Measurements from ENCODE around the gene SLC4A4. TPM values are rescaled to one million over a fixed set of nuclear protein-coding genes. Genes with fewer than 3 reads are reported as not detected.

The SLC4A4 gene
- total RNA-seq, 2 experiments from 2014 or later = 3.1 to 3.7 TPM

- ATAC-seq (ENCODE audit: low read depth) (no peak), DNase-seq (no peak)
- peaks cover 14% of the 10 kb centered on the region for H3K27me3 Mint-ChIP-seq
- H3K36me3 Mint-ChIP-seq = no peaks in the 10 kb centered on the region
- no peak overlapping the region for H3K4me3 Mint-ChIP-seq
- POLR2A ChIA-PET = no interaction called here
- no peaks in the 10 kb centered on the region for H3K4me1 Mint-ChIP-seq
- H3K9me3 Mint-ChIP-seq = no peaks in the 10 kb centered on the region
- no peak overlapping the region for H3K27ac Mint-ChIP-seq
Observed at GRCh38 chr4:71559957-71560571, 221.2 kb downstream of the SLC4A4 start.

GRCh38 chr4:71564775-71565174 is 226.0 kb downstream of the SLC4A4 start:
- H3K4me1 Mint-ChIP-seq = no peaks in the 10 kb centered on the region
- ATAC-seq (ENCODE audit: low read depth) (no peak), DNase-seq (no peak)
- no peak overlapping the region for H3K4me3 Mint-ChIP-seq
- H3K27ac Mint-ChIP-seq = no peak overlapping the region
- POLR2A ChIA-PET = no interaction called here
- H3K9me3 Mint-ChIP-seq = no peaks in the 10 kb centered on the region
- no peaks in the 10 kb centered on the region for H3K36me3 Mint-ChIP-seq
- H3K27me3 Mint-ChIP-seq = peaks cover 7% of the 10 kb centered on the region

- Mint-ChIP-seq H3K27ac (no peak overlapping the region), H3K36me3 (no peaks in the 10 kb centered on the region), H3K4me3 (no peak overlapping the region), H3K4me1 (no peaks in the 10 kb centered on the region), H3K9me3 (no peaks in the 10 kb centered on the region), H3K27me3 (peaks cover 5% of the 10 kb centered on the region)
- POLR2A ChIA-PET = no interaction called here
- DNase-seq = no peak
- ATAC-seq (ENCODE audit: low read depth) = no peak
Observed at GRCh38 chr4:71566856-71567255, 228.0 kb downstream of the SLC4A4 start.

- ATAC-seq (ENCODE audit: low read depth) = no peak
- no peaks in the 10 kb centered on the region for H3K27me3 Mint-ChIP-seq
- H3K27ac Mint-ChIP-seq = no peak overlapping the region
- no peak for DNase-seq
- POLR2A ChIA-PET = no interaction called here
- H3K4me3 Mint-ChIP-seq = no peak overlapping the region
- no peaks in the 10 kb centered on the region for H3K4me1 Mint-ChIP-seq
- H3K36me3 Mint-ChIP-seq = no peaks in the 10 kb centered on the region
- peaks cover under 1% of the 10 kb centered on the region for H3K9me3 Mint-ChIP-seq
Observed at GRCh38 chr4:71568131-71568530, 229.3 kb downstream of the SLC4A4 start.

- H3K4me1 Mint-ChIP-seq = no peaks in the 10 kb centered on the region
- H3K4me3 Mint-ChIP-seq = no peak overlapping the region
- no peaks in the 10 kb centered on the region for H3K36me3 Mint-ChIP-seq
- POLR2A ChIA-PET = no interaction called here
- no peaks in the 10 kb centered on the region for H3K27me3 Mint-ChIP-seq
- no peak for ATAC-seq (ENCODE audit: low read depth)
- H3K27ac Mint-ChIP-seq = no peak overlapping the region
- peaks cover 6% of the 10 kb centered on the region for H3K9me3 Mint-ChIP-seq
- DNase-seq = no peak
Observed at GRCh38 chr4:71570492-71570891, 231.7 kb downstream of the SLC4A4 start.

GRCh38 chr4:71571346-71571745 is 232.5 kb downstream of the SLC4A4 start:
- POLR2A ChIA-PET = no interaction called here
- no peak for ATAC-seq (ENCODE audit: low read depth)
- H3K36me3 Mint-ChIP-seq = no peaks in the 10 kb centered on the region
- no peak overlapping the region for H3K4me3 Mint-ChIP-seq
- H3K9me3 Mint-ChIP-seq = peaks cover 6% of the 10 kb centered on the region
- DNase-seq = no peak
- no peaks in the 10 kb centered on the region for H3K4me1 Mint-ChIP-seq
- no peak overlapping the region for H3K27ac Mint-ChIP-seq
- H3K27me3 Mint-ChIP-seq = no peaks in the 10 kb centered on the region

GRCh38 chr4:71583971-71584370 is 245.2 kb downstream of the SLC4A4 start:
- Mint-ChIP-seq H3K4me1 (no peaks in the 10 kb centered on the region), H3K27ac (no peak overlapping the region), H3K27me3 (no peaks in the 10 kb centered on the region), H3K9me3 (peaks cover 1% of the 10 kb centered on the region), H3K4me3 (no peak overlapping the region), H3K36me3 (no peaks in the 10 kb centered on the region)
- no peak for ATAC-seq (ENCODE audit: low read depth)
- no peak for DNase-seq
- POLR2A ChIA-PET = no interaction called here

GRCh38 chr4:71584585-71584984 is 245.8 kb downstream of the SLC4A4 start:
- DNase-seq = no peak
- H3K27me3 Mint-ChIP-seq = no peaks in the 10 kb centered on the region
- no peak overlapping the region for H3K4me3 Mint-ChIP-seq
- H3K36me3 Mint-ChIP-seq = no peaks in the 10 kb centered on the region
- H3K4me1 Mint-ChIP-seq = no peaks in the 10 kb centered on the region
- POLR2A ChIA-PET = no interaction called here
- ATAC-seq (ENCODE audit: low read depth) = no peak
- no peak overlapping the region for H3K27ac Mint-ChIP-seq
- H3K9me3 Mint-ChIP-seq = peaks cover 1% of the 10 kb centered on the region

GRCh38 chr4:71586087-71586763 is 247.4 kb downstream of the SLC4A4 start:
- POLR2A ChIA-PET = no interaction called here
- Mint-ChIP-seq H3K4me3 (no peak overlapping the region), H3K27me3 (no peaks in the 10 kb centered on the region), H3K4me1 (no peaks in the 10 kb centered on the region), H3K27ac (no peak overlapping the region), H3K36me3 (no peaks in the 10 kb centered on the region), H3K9me3 (no peaks in the 10 kb centered on the region)
- DNase-seq (no peak), ATAC-seq (ENCODE audit: low read depth) (no peak)

GRCh38 chr4:71587995-71588394 is 249.2 kb downstream of the SLC4A4 start:
- ATAC-seq (ENCODE audit: low read depth) = no peak
- Mint-ChIP-seq H3K9me3 (no peaks in the 10 kb centered on the region), H3K4me3 (no peak overlapping the region), H3K4me1 (no peaks in the 10 kb centered on the region), H3K36me3 (no peaks in the 10 kb centered on the region), H3K27ac (no peak overlapping the region), H3K27me3 (no peaks in the 10 kb centered on the region)
- no peak for DNase-seq
- POLR2A ChIA-PET = no interaction called here

- ATAC-seq (ENCODE audit: low read depth) = no peak
- no peak overlapping the region for H3K4me3 Mint-ChIP-seq
- no peak overlapping the region for H3K27ac Mint-ChIP-seq
- H3K36me3 Mint-ChIP-seq = no peaks in the 10 kb centered on the region
- POLR2A ChIA-PET = no interaction called here
- no peaks in the 10 kb centered on the region for H3K9me3 Mint-ChIP-seq
- no peak for DNase-seq
- peaks cover 4% of the 10 kb centered on the region for H3K27me3 Mint-ChIP-seq
- no peaks in the 10 kb centered on the region for H3K4me1 Mint-ChIP-seq
Observed at GRCh38 chr4:71592793-71593192, 254.0 kb downstream of the SLC4A4 start.

- Mint-ChIP-seq H3K27me3 (peaks cover 7% of the 10 kb centered on the region), H3K4me3 (no peak overlapping the region), H3K4me1 (no peaks in the 10 kb centered on the region), H3K9me3 (no peaks in the 10 kb centered on the region), H3K27ac (no peak overlapping the region), H3K36me3 (no peaks in the 10 kb centered on the region)
- POLR2A ChIA-PET = no interaction called here
- no peak for DNase-seq
- no peak for ATAC-seq (ENCODE audit: low read depth)
Observed at GRCh38 chr4:71593311-71593710, 254.5 kb downstream of the SLC4A4 start.

GRCh38 chr4:71595576-71596108 is 256.8 kb downstream of the SLC4A4 start:
- Mint-ChIP-seq H3K36me3 (no peaks in the 10 kb centered on the region), H3K4me3 (no peak overlapping the region), H3K27me3 (peaks cover 7% of the 10 kb centered on the region), H3K27ac (no peak overlapping the region), H3K9me3 (no peaks in the 10 kb centered on the region), H3K4me1 (no peaks in the 10 kb centered on the region)
- DNase-seq = no peak
- no peak for ATAC-seq (ENCODE audit: low read depth)
- POLR2A ChIA-PET = no interaction called here

- POLR2A ChIA-PET = no interaction called here
- Mint-ChIP-seq H3K27ac (no peak overlapping the region), H3K4me1 (no peaks in the 10 kb centered on the region), H3K9me3 (no peaks in the 10 kb centered on the region), H3K36me3 (no peaks in the 10 kb centered on the region), H3K4me3 (no peak overlapping the region), H3K27me3 (peaks cover 7% of the 10 kb centered on the region)
- DNase-seq (no peak), ATAC-seq (ENCODE audit: low read depth) (no peak)
Observed at GRCh38 chr4:71599578-71599977, 260.8 kb downstream of the SLC4A4 start.

Measured in activated naive CD8-positive, alpha-beta T cell treated with anti-CD3 and anti-CD28 coated beads, Interleukin-2, amount 10 ng/mL, durations not matched to agents 7 days and 5 days (primary cell).